ENCODE measurements around the gene EIF3I.

DNA sequence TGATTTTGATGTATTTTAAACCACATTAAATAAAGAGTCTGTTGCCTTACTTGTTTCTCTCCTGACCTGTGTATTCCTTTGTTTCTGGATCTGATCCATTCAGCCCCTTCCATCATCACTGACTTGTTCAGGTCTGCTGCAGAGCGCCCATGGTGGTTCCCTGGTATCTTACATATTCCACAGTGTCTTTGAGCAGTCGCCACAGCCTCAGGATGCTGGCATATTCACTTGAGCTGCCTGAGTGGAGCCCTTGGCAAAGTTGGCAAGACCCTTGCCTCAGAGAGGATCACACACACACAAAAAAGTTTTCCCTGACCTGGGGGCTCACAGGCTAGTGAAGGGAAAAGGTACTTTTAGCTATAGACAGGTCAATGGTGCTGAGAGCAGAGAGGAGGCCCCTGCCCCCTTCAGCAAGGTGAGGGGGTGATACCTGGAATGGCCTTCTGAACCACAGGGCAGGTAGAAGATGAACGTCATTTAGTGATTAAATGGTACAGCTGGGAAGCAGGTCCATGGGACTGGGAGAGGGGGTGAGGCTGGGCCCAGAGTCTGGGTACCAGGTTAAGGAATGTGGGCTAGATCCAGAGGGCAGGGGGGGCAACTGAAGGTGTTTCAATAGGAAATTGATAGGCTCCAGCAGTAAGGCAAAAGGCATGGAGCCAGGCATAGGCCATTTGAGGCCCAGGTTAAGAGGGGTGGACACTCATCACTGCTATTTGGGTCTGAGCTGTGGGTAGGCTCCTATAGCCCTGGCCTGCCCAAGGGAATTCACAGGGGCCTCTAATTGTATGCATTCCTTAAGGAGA lies 23.8 kb upstream of the EIF3I start:
- no peak for TF ChIP-seq CTCF (IDR thresholded peaks at IDR 0.05; ENCODE audit: low read length)
- no peak for TF ChIP-seq EZH2 (IDR thresholded peaks at IDR 0.05; ENCODE audit: borderline replicate concordance, low read length)

Measured in OCI-LY1 (cell line).